HG03159 (cell line): ENCODE results near the gene RANBP1.

Source experiments
- ATAC-seq: cut with Tn5 transposase; IDR thresholded peaks from one replicate; pipeline ENCODE4 v1.9.1; 2021; ENCODE audit warnings: mild to moderate bottlenecking, moderate library complexity; ENCODE audit not compliant: unreplicated experiment

RANBP1 gene

GRCh38 chr22:20107951-20108756, 7.8 kb upstream of the RANBP1 start:
- no peak for ATAC-seq

GRCh38 chr22:20108757-20109230, 7.1 kb upstream of the RANBP1 start:
- ATAC-seq = no peak

GRCh38 chr22:20109411-20110358, 6.2 kb upstream of the RANBP1 start:
- no peak for ATAC-seq

GRCh38 chr22:20110359-20110985, 5.4 kb upstream of the RANBP1 start:
- no peak for ATAC-seq

- ATAC-seq = no peak
Observed at GRCh38 chr22:20111045-20111688, 4.7 kb upstream of the RANBP1 start.

- no peak for ATAC-seq
Observed at GRCh38 chr22:20111689-20112622, 3.9 kb upstream of the RANBP1 start.

GRCh38 chr22:20112623-20113511, 3.0 kb upstream of the RANBP1 start:
- ATAC-seq = no peak

GRCh38 chr22:20113551-20114310, 2.2 kb upstream of the RANBP1 start:
- no peak for ATAC-seq

GRCh38 chr22:20114506-20115475, 1.1 kb upstream of the RANBP1 start:
- no peak for ATAC-seq

GRCh38 chr22:20116376-20116950, 559 bp downstream of the RANBP1 start:
- no peak for ATAC-seq

- ATAC-seq = peak; percentile 73
Observed at GRCh38 chr22:20116951-20117632, 1.2 kb downstream of the RANBP1 start, which contains the start of gene TRMT2A. TSS of gene TRMT2A (minus strand) at chr22:20117226. CDS start at chr22:20116906, 320 bp downstream.

- ATAC-seq = peak; percentile 23
Observed at GRCh38 chr22:20117633-20118299, 1.9 kb downstream of the RANBP1 start.

- ATAC-seq = no peak
Observed at GRCh38 chr22:20118300-20119020, 2.6 kb downstream of the RANBP1 start.

- no peak for ATAC-seq
Observed at GRCh38 chr22:20121856-20122415, 6.0 kb downstream of the RANBP1 start.
